ENCODE measurements around the gene IFFO2. TPM values are rescaled to one million over a fixed set of nuclear protein-coding genes. Genes with fewer than 3 reads are reported as not detected.

The IFFO2 gene
- total RNA-seq, 1 experiment from 2014 or later = 11.7 TPM

GRCh38 chr1:18974606-18975005 is 18.1 kb upstream of the IFFO2 start:
- Histone ChIP-seq H3K4me1 (replicated peaks; ENCODE audit: insufficient read depth) (peaks cover 10% of the 10 kb centered on the region; the same call in 1 of the 2 replicates), H3K36me3 (ENCODE audit: low read depth) (no peaks in the 10 kb centered on the region), H3K4me3 (no peak overlapping the region), H3F3A (ENCODE audit: insufficient read depth, low read depth) (0 out of 2 replicates have a peak, but pooled peaks cover 4% of the 10 kb centered on the region), H3K9me2 (ENCODE audit: insufficient read depth) (no peaks in the 10 kb centered on the region), H3K9me3 (ENCODE audit: insufficient read depth, low read depth) (no peaks in the 10 kb centered on the region), H3K27ac (no peak overlapping the region), H3K4me2 (no peak overlapping the region), H3K27me3 (ENCODE audit: insufficient read depth, low read depth) (no peaks in the 10 kb centered on the region), H4K20me1 (ENCODE audit: insufficient read depth) (no peaks in the 10 kb centered on the region), H2AFZ (no peak overlapping the region), H3K79me2 (ENCODE audit: low read depth) (no peaks in the 10 kb centered on the region)
- BruUV-seq (replicated peaks) = no TSS peak
- POLR2A ChIA-PET (ENCODE audit: unreplicated experiment) = no interaction called here
- DNase-seq = no peak
- no peak for TF ChIP-seq EZH2 (IDR thresholded peaks at IDR 0.05; ENCODE audit: low read depth)
- TF ChIP-seq CTCF (conservative IDR thresholded peaks at IDR 0.05) = no peak
- CTCF ChIA-PET = interaction anchor here (0.6 kb wide), 1 partner anchor 445 kb away, joined by 6 read pairs; no protein-coding TSS in a partner anchor
- intact Hi-C loops (cut with micrococcal nuclease; ENCODE audit: unreplicated experiment) = no loop called here

- H3K9me2 ChIP-seq (ENCODE audit: insufficient read depth) = no peaks in the 10 kb centered on the region
- H3K27ac ChIP-seq = no peak overlapping the region
- no peaks in the 10 kb centered on the region for H3K27me3 ChIP-seq (ENCODE audit: insufficient read depth, low read depth)
- intact Hi-C loops (cut with micrococcal nuclease; ENCODE audit: unreplicated experiment) = no loop called here
- no peaks in the 10 kb centered on the region for H3K9me3 ChIP-seq (ENCODE audit: insufficient read depth, low read depth)
- H3K4me1 ChIP-seq (replicated peaks; ENCODE audit: insufficient read depth) = peaks cover 10% of the 10 kb centered on the region; the same call in 1 of the 2 replicates
- no peaks in the 10 kb centered on the region for H3K36me3 ChIP-seq (ENCODE audit: low read depth)
- no peak overlapping the region for H2AFZ ChIP-seq
- TF ChIP-seq EZH2 (IDR thresholded peaks at IDR 0.05; ENCODE audit: low read depth) (no peak), CTCF (conservative IDR thresholded peaks at IDR 0.05) (no peak)
- H3F3A ChIP-seq (ENCODE audit: insufficient read depth, low read depth) = 0 out of 2 replicates have a peak, but pooled peaks cover 4% of the 10 kb centered on the region
- H3K4me2 ChIP-seq = no peak overlapping the region
- H3K79me2 ChIP-seq (ENCODE audit: low read depth) = no peaks in the 10 kb centered on the region
- no peak for DNase-seq
- H4K20me1 ChIP-seq (ENCODE audit: insufficient read depth) = no peaks in the 10 kb centered on the region
- BruUV-seq (replicated peaks) = no TSS peak
- POLR2A ChIA-PET (ENCODE audit: unreplicated experiment) = no interaction called here
- no peak overlapping the region for H3K4me3 ChIP-seq
- CTCF ChIA-PET = no interaction called here
Observed at GRCh38 chr1:18974005-18974404, 17.5 kb upstream of the IFFO2 start.

- Histone ChIP-seq H3K4me2 (no peak overlapping the region), H3K27ac (no peak overlapping the region), H3K4me3 (no peak overlapping the region), H3K36me3 (ENCODE audit: low read depth) (no peaks in the 10 kb centered on the region), H3K4me1 (replicated peaks; ENCODE audit: insufficient read depth) (peaks cover 10% of the 10 kb centered on the region; the same call in 1 of the 2 replicates), H2AFZ (no peak overlapping the region), H3K27me3 (ENCODE audit: insufficient read depth, low read depth) (no peaks in the 10 kb centered on the region), H3K9me3 (ENCODE audit: insufficient read depth, low read depth) (no peaks in the 10 kb centered on the region), H3K9me2 (ENCODE audit: insufficient read depth) (no peaks in the 10 kb centered on the region), H3K79me2 (ENCODE audit: low read depth) (no peaks in the 10 kb centered on the region), H3F3A (ENCODE audit: insufficient read depth, low read depth) (0 out of 2 replicates have a peak, but pooled peaks cover 4% of the 10 kb centered on the region), H4K20me1 (ENCODE audit: insufficient read depth) (no peaks in the 10 kb centered on the region)
- intact Hi-C loops (cut with micrococcal nuclease; ENCODE audit: unreplicated experiment) = loop anchor here (2.0 kb wide), 2 partner anchors 37 to 61 kb away; no protein-coding TSS in a partner anchor
- POLR2A ChIA-PET (ENCODE audit: unreplicated experiment) = no interaction called here
- TF ChIP-seq EZH2 (IDR thresholded peaks at IDR 0.05; ENCODE audit: low read depth) (no peak), CTCF (conservative IDR thresholded peaks at IDR 0.05) (no peak)
- CTCF ChIA-PET = interaction anchor here (1.2 to 1.4 kb wide), 2 partner anchors 60 to 61 kb away, joined by 3 to 5 read pairs; no protein-coding TSS in a partner anchor
- no TSS peak for BruUV-seq (replicated peaks)
- DNase-seq = no peak
Observed at GRCh38 chr1:18973446-18973955, 17.0 kb upstream of the IFFO2 start.

Measured in PC-9 (cell line).